Liver (tissue), 9 donors: ENCODE data around the gene CHMP1A. TPM values are rescaled to one million over a fixed set of nuclear protein-coding genes. Genes with fewer than 3 reads are reported as not detected.
"Not testable (repeated sequence)": the region's sequence is repeated elsewhere in the genome, so short reads cannot be mapped to it uniquely, and the experiment has no call there.

ENCODE experiments used
- DNase-seq: peaks from one replicate; pipeline ENCODE4 v3.0.0-alpha.2; 2017; ENCODE audit warnings: low spot score
- H3K27ac ChIP-seq, 2 donors: one replicate each; pipeline ENCODE4 v1.7.0; 2013; ENCODE audit warnings: inconsistent platforms in 2 of 2, low read length in 2 of 2, control low read depth in 1 of 2, low read depth in 1 of 2, mild to moderate bottlenecking in 1 of 2
- H3K27me3 ChIP-seq, 4 donors: one replicate each; pipeline versions ENCODE4 v1.6.1 to v1.7.0; 2013; ENCODE audit warnings: low read length in 3 of 4, inconsistent platforms in 1 of 4, mild to moderate bottlenecking in 1 of 4, moderate library complexity in 1 of 4; ENCODE audit not compliant: control insufficient read depth in 4 of 4, insufficient read depth in 4 of 4
- H3K36me3 ChIP-seq, 4 donors: one replicate each; pipeline versions ENCODE4 v1.6.1 to v1.7.0; 2013; ENCODE audit warnings: low read length in 3 of 4, mild to moderate bottlenecking in 3 of 4, low read depth in 1 of 4, moderate library complexity in 1 of 4; ENCODE audit not compliant: control insufficient read depth in 4 of 4, insufficient read depth in 3 of 4
- H3K4me1 ChIP-seq, 4 donors: one replicate each; pipeline versions ENCODE4 v1.6.1 to v1.7.0; 2013; ENCODE audit warnings: low read length in 3 of 4, mild to moderate bottlenecking in 3 of 4, moderate library complexity in 1 of 4; ENCODE audit not compliant: control insufficient read depth in 4 of 4, insufficient read depth in 4 of 4
- H3K4me3 ChIP-seq, 3 donors: one replicate each; pipeline versions ENCODE4 v1.6.1 to v1.7.0; 2013; ENCODE audit warnings: low read length in 3 of 3, control low read depth in 1 of 3, low read depth in 1 of 3, mild to moderate bottlenecking in 1 of 3
- H3K9ac ChIP-seq, 2 donors: one replicate each; pipeline ENCODE4 v1.7.0; 2013; ENCODE audit warnings: low read length in 2 of 2, mild to moderate bottlenecking in 2 of 2, moderate library complexity in 2 of 2, control low read depth in 1 of 2, low read depth in 1 of 2
- H3K9me3 ChIP-seq, 4 donors: one replicate each; pipeline versions ENCODE4 v1.6.1 to v1.7.0; 2013; ENCODE audit warnings: low read length in 3 of 4; ENCODE audit not compliant: control insufficient read depth in 4 of 4
- ATF3 ChIP-seq: IDR thresholded peaks from 2 replicates; pipeline ENCODE4 v1.6.1; 2016; ENCODE audit warnings: antibody characterized with exemption
- EGR1 ChIP-seq, 2 donors: IDR thresholded peaks; 2 replicates each; pipeline ENCODE4 v1.6.1; 2016 to 2018; ENCODE audit warnings: antibody characterized with exemption in 2 of 2, low read depth in 2 of 2
- FOXA1 ChIP-seq: IDR thresholded peaks from 2 replicates; pipeline ENCODE4 v1.6.1; 2016; ENCODE audit warnings: antibody characterized with exemption
- FOXA2 ChIP-seq: IDR thresholded peaks from 2 replicates; pipeline ENCODE4 v1.6.1; 2016; ENCODE audit warnings: antibody characterized with exemption
- GABPA ChIP-seq, 2 donors: IDR thresholded peaks in 1 of 2; conservative IDR thresholded peaks in 1 of 2; 2 replicates each; pipeline ENCODE4 v1.6.1; 2016; ENCODE audit warnings: antibody characterized with exemption in 2 of 2, mild to moderate bottlenecking in 1 of 2, moderate library complexity in 1 of 2
- HNF4A ChIP-seq, 2 donors: conservative IDR thresholded peaks; 2 replicates each; pipeline ENCODE4 v1.6.1; 2016; ENCODE audit warnings: antibody characterized with exemption in 2 of 2, mild to moderate bottlenecking in 2 of 2
- HNF4G ChIP-seq: IDR thresholded peaks from 2 replicates; pipeline ENCODE4 v1.6.1; 2016; ENCODE audit warnings: antibody characterized with exemption
- JUND ChIP-seq, 2 donors: IDR thresholded peaks; 2 replicates each; pipeline ENCODE4 v1.6.1; 2016; ENCODE audit warnings: antibody characterized with exemption in 2 of 2
- MAX ChIP-seq: IDR thresholded peaks from 2 replicates; pipeline ENCODE4 v1.6.1; 2016; ENCODE audit warnings: antibody characterized with exemption
- NR2F2 ChIP-seq: IDR thresholded peaks from 2 replicates; pipeline ENCODE4 v1.6.1; 2016; ENCODE audit warnings: antibody characterized with exemption
- RAD21 ChIP-seq, 2 donors: IDR thresholded peaks; 2 replicates each; pipeline ENCODE4 v1.6.1; 2016; ENCODE audit warnings: antibody characterized with exemption in 2 of 2, mild to moderate bottlenecking in 2 of 2
- RXRA ChIP-seq, 2 donors: IDR thresholded peaks; 2 replicates each; pipeline ENCODE4 v1.6.1; 2017 to 2018; ENCODE audit warnings: antibody characterized with exemption in 2 of 2, mild to moderate bottlenecking in 1 of 2
- SP1 ChIP-seq: IDR thresholded peaks from 2 replicates; pipeline ENCODE4 v1.6.1; 2018; ENCODE audit warnings: antibody characterized with exemption, mild to moderate bottlenecking
- YY1 ChIP-seq: IDR thresholded peaks from 2 replicates; pipeline ENCODE4 v1.6.1; 2016; ENCODE audit warnings: antibody characterized with exemption, mild to moderate bottlenecking
- ZBTB33 ChIP-seq: IDR thresholded peaks from 2 replicates; pipeline ENCODE4 v1.6.1; 2016; ENCODE audit warnings: antibody characterized with exemption
- WGBS: extraction: QIAGEN DNeasy Blood & Tissue Kit; methylation state at CpG from one replicate; pipeline ENCODE4 v1.1.7; 2013; 5-methylcytosine and 5-hydroxymethylcytosine counted together
- polyA plus RNA-seq, 2 donors: library from polyadenylated mRNA; stranded (reverse) in 1 of 2; unstranded in 1 of 2; fragments of 200-250 nt in 1 of 2; fragments of >200 nt in 1 of 2; fragmentation: Nextera tagmentation in 1 of 2; extraction: Ambion mirVana in 1 of 2; gene quantifications; one replicate each; pipeline versions ENCODE4 v1.2.1 to v1.2.3, GENCODE V29; 2013 to 2015
- total RNA-seq, 2 donors: library from RNA; depleted of rRNA; stranded (reverse); fragments of >200 nt; gene quantifications; one replicate each; pipeline ENCODE4 v1.2.3, GENCODE V29; 2014
- donor health status: healthy.
- donor health status: healthy.
- donor health status: healthy.
- donor health status: healthy.
- donor health status: healthy.

CHMP1A gene
- total and polyA plus RNA-seq, 4 donors = 25.7 to 36.7 (median 32.3) TPM

GRCh38 chr16:89678258-89678657 is 20.8 kb upstream of the CHMP1A start:
- no peaks in the 10 kb centered on the region for H3K27me3 ChIP-seq
- no peak overlapping the region for H3K27ac ChIP-seq
- TF ChIP-seq MAX (no peak), FOXA2 (no peak), FOXA1 (no peak), EGR1 (IDR thresholded peaks at IDR 0.05; ENCODE audit: low read depth in 2 of 2) (no peak), ATF3 (no peak), RXRA (IDR thresholded peaks at IDR 0.05) (no peak), JUND (IDR thresholded peaks at IDR 0.05) (no peak), ZBTB33 (no peak), GABPA (IDR thresholded peaks at IDR 0.05 in 1 of 2, conservative IDR thresholded peaks at IDR 0.05 in 1 of 2) (no peak), NR2F2 (no peak)
- 94% methylated on average over 2 of the region's 2 CpGs for WGBS
- no peaks in the 10 kb centered on the region for H3K36me3 ChIP-seq
- H3K4me1 ChIP-seq = no peaks in the 10 kb centered on the region
- no peak overlapping the region for H3K9ac ChIP-seq
- no peaks in the 10 kb centered on the region for H3K9me3 ChIP-seq
- DNase-seq = no peak
- no peak overlapping the region for H3K4me3 ChIP-seq

- no peak overlapping the region for H3K4me3 ChIP-seq
- H3K9ac ChIP-seq = no peak overlapping the region
- DNase-seq = no peak
- WGBS = 96% methylated on average over 16 of the region's 16 CpGs
- H3K27me3 ChIP-seq = no peaks in the 10 kb centered on the region
- no peak overlapping the region for H3K27ac ChIP-seq
- H3K36me3 ChIP-seq = peaks cover 0 to 3% (median 0%) of the 10 kb centered on the region in 4 donors
- H3K9me3 ChIP-seq = no peaks in the 10 kb centered on the region
- peaks cover 0 to 15% (median 8%) of the 10 kb centered on the region in 4 donors for H3K4me1 ChIP-seq
- TF ChIP-seq NR2F2 (no peak), FOXA1 (no peak), HNF4G (no peak), ATF3 (no peak), EGR1 (IDR thresholded peaks at IDR 0.05; ENCODE audit: low read depth in 2 of 2) (no peak), RXRA (IDR thresholded peaks at IDR 0.05) (no peak), RAD21 (IDR thresholded peaks at IDR 0.05) (no peak), YY1 (no peak), JUND (IDR thresholded peaks at IDR 0.05) (no peak), HNF4A (conservative IDR thresholded peaks at IDR 0.05) (no peak), FOXA2 (no peak), MAX (no peak), SP1 (no peak), GABPA (IDR thresholded peaks at IDR 0.05 in 1 of 2, conservative IDR thresholded peaks at IDR 0.05 in 1 of 2) (no peak), ZBTB33 (no peak)
Observed at GRCh38 chr16:89672177-89672941, 14.9 kb upstream of the CHMP1A start.

GRCh38 chr16:89671565-89671964 is 14.1 kb upstream of the CHMP1A start:
- H3K9me3 ChIP-seq, H3K9ac ChIP-seq, H3K27me3 ChIP-seq, DNase-seq, H3K4me3 ChIP-seq, H3K36me3 ChIP-seq, H3K27ac ChIP-seq: not testable (repeated sequence)
- peaks cover 0 to 15% (median 8%) of the 10 kb centered on the region in 4 donors for H3K4me1 ChIP-seq
- WGBS = 95% methylated on average over 4 of the region's 4 CpGs
